Stomach (tissue), 9 donors: ENCODE measurements around the gene ITCH. TPM values are rescaled to one million over a fixed set of nuclear protein-coding genes. Genes with fewer than 3 reads are reported as not detected.
A peak's percentile ranks its signal among the peaks of the same experiment; 100 is the strongest.

Experiments
- DNase-seq, 2 donors: peaks; one replicate each; pipeline versions ENCODE4 v3.0.0 to v3.0.0-alpha.2; 2013 to 2019
- H3K27ac ChIP-seq, 5 donors: fragments of 200-600 bp in 4 of 5; sonication (generic) in 4 of 5; one replicate each; pipeline ENCODE4 v1.5.1; 2013 to 2019; ENCODE audit warnings: mild to moderate bottlenecking in 1 of 5, moderate library complexity in 1 of 5
- H3K27me3 ChIP-seq, 3 donors: fragments of 200-600 bp; sonication (generic); one replicate each; pipeline ENCODE4 v1.5.1; 2017 to 2019; ENCODE audit warnings: mixed run types in 1 of 3
- H3K36me3 ChIP-seq, 4 donors: fragments of 200-600 bp; sonication (generic); 1 replicate in 3 of 4; 2 replicates in 1 of 4; pipeline ENCODE4 v1.5.1; 2016 to 2019
- H3K4me1 ChIP-seq, 4 donors: fragments of 200-600 bp; sonication (generic); one replicate each; pipeline ENCODE4 v1.5.1; 2016 to 2019
- H3K4me3 ChIP-seq, 4 donors: fragments of 200-600 bp; sonication (generic) in 3 of 4; one replicate each; pipeline ENCODE4 v1.5.1; 2016 to 2019; ENCODE audit warnings: mild to moderate bottlenecking in 1 of 4
- H3K9me3 ChIP-seq, 4 donors: fragments of 200-600 bp; sonication (generic); one replicate each; pipeline ENCODE4 v1.5.1; 2016 to 2019
- EP300 ChIP-seq: sonication (generic); formaldehyde crosslinking; IDR thresholded peaks from one replicate; pipeline ENCODE4 v1.6.1; 2017; ENCODE audit warnings: antibody characterized with exemption
- POLR2A ChIP-seq, 4 donors: fragments of 450-650 bp; IDR thresholded peaks; one replicate each; pipeline ENCODE4 v1.6.1; 2016; ENCODE audit warnings: antibody characterized with exemption in 4 of 4, control low read depth in 2 of 4, mild to moderate bottlenecking in 1 of 4, moderate library complexity in 1 of 4
- POLR2AphosphoS5 ChIP-seq, 3 donors: sonication (generic); formaldehyde crosslinking; IDR thresholded peaks; one replicate each; pipeline ENCODE4 v1.6.1; 2016; ENCODE audit warnings: antibody characterized with exemption in 3 of 3
- WGBS, 5 donors: extraction: QIAGEN DNeasy Blood & Tissue Kit in 3 of 5; methylation state at CpG; one replicate each; pipeline versions ENCODE4 v1.1.5 to v1.1.7; 2013 to 2018; 5-methylcytosine and 5-hydroxymethylcytosine counted together
- intact Hi-C: fragments of 100-400 bp; cut with DNase I; formaldehyde crosslinking; loops from one replicate; pipeline ENCODE4 v1.15.1; 2023; ENCODE audit warnings: low total_unique reads
- polyA plus RNA-seq, 3 donors: library from polyadenylated mRNA; stranded (reverse); fragments of 200-250 nt; gene quantifications; one replicate each; pipeline ENCODE4 v1.2.3, GENCODE V29; 2013
- total RNA-seq, 5 donors: library from RNA; depleted of rRNA; stranded (reverse); fragments of >200 nt; gene quantifications; one replicate each; pipeline versions ENCODE4 v1.1.0 to v1.2.3, GENCODE V29; 2014 to 2016
- TF ChIP-seq, protein P1 (sequence below), 7 experiments: fragments of 450-650 bp in 4 of 7; fragments of 200-600 bp in 3 of 7; sonication (generic) in 3 of 7; IDR thresholded peaks; one replicate each; pipeline ENCODE4 v1.5.1; 2016 to 2019; ENCODE audit warnings: antibody characterized with exemption in 7 of 7, control low read depth in 2 of 7, mild to moderate bottlenecking in 1 of 7
- donor health status: healthy with polysubstance abuse.
- donor health status: Bipolar disorder and iron deficiency.
- donor health status: healthy.

Gene ITCH
- total and polyA plus RNA-seq, 8 donors = 7.2 to 138 (median 35.6) TPM

- TF ChIP-seq POLR2AphosphoS5 (IDR thresholded peaks at IDR 0.05) (no peak), EP300 (no peak), POLR2A (IDR thresholded peaks at IDR 0.05) (no peak)
- TF ChIP-seq, protein P1, sequence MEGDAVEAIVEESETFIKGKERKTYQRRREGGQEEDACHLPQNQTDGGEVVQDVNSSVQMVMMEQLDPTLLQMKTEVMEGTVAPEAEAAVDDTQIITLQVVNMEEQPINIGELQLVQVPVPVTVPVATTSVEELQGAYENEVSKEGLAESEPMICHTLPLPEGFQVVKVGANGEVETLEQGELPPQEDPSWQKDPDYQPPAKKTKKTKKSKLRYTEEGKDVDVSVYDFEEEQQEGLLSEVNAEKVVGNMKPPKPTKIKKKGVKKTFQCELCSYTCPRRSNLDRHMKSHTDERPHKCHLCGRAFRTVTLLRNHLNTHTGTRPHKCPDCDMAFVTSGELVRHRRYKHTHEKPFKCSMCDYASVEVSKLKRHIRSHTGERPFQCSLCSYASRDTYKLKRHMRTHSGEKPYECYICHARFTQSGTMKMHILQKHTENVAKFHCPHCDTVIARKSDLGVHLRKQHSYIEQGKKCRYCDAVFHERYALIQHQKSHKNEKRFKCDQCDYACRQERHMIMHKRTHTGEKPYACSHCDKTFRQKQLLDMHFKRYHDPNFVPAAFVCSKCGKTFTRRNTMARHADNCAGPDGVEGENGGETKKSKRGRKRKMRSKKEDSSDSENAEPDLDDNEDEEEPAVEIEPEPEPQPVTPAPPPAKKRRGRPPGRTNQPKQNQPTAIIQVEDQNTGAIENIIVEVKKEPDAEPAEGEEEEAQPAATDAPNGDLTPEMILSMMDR (IDR thresholded peaks at IDR 0.05) = no peak
- Histone ChIP-seq H3K9me3 (no peaks in the 10 kb centered on the region), H3K4me3 (no peak overlapping the region), H3K27me3 (no peaks in the 10 kb centered on the region), H3K36me3 (no peaks in the 10 kb centered on the region), H3K4me1 (peaks cover 0 to 23% (median 14%) of the 10 kb centered on the region in 4 donors), H3K27ac (no peak overlapping the region)
- WGBS, 5 donors = 76 to 90% (median 87%) methylated on average over 9 to 13 of the region's 13 CpGs
- intact Hi-C loops = no loop called here
- no peak for DNase-seq
Measured at GRCh38 chr20:34549929-34550305, 186.8 kb downstream of the ITCH start.

- 87 to 95% (median 88%) methylated on average over 6 of the region's 6 CpGs for WGBS, 5 donors
- Histone ChIP-seq H3K9me3 (no peaks in the 10 kb centered on the region), H3K4me3 (no peak overlapping the region), H3K4me1 (peaks cover 0 to 24% (median 18%) of the 10 kb centered on the region in 4 donors), H3K36me3 (no peaks in the 10 kb centered on the region), H3K27me3 (no peaks in the 10 kb centered on the region), H3K27ac (peak overlapping the region in 1 of 5 donors; percentile 52)
- intact Hi-C loops = no loop called here
- TF ChIP-seq POLR2AphosphoS5 (IDR thresholded peaks at IDR 0.05) (no peak), POLR2A (IDR thresholded peaks at IDR 0.05) (no peak), EP300 (no peak)
- TF ChIP-seq, protein P1 (IDR thresholded peaks at IDR 0.05) = no peak
- no peak for DNase-seq
Measured at GRCh38 chr20:34552569-34552968, 189.5 kb downstream of the ITCH start.

- Histone ChIP-seq H3K36me3 (no peaks in the 10 kb centered on the region), H3K4me3 (no peak overlapping the region), H3K4me1 (peaks cover 0 to 30% (median 23%) of the 10 kb centered on the region in 4 donors), H3K27ac (peak overlapping the region; percentile 16 to 78 (median 48)), H3K27me3 (no peaks in the 10 kb centered on the region), H3K9me3 (no peaks in the 10 kb centered on the region)
- peak; percentile 41 to 77 for DNase-seq
- TF ChIP-seq POLR2AphosphoS5 (IDR thresholded peaks at IDR 0.05) = peak in 1 of 3 donors; percentile 35
- TF ChIP-seq, protein P1 (IDR thresholded peaks at IDR 0.05) = no peak
- intact Hi-C loops = no loop called here
- 17 to 33% (median 23%) methylated on average over 4 of the region's 4 CpGs for WGBS, 5 donors
Measured at GRCh38 chr20:34553366-34553867, 190.3 kb downstream of the ITCH start.

DNA sequence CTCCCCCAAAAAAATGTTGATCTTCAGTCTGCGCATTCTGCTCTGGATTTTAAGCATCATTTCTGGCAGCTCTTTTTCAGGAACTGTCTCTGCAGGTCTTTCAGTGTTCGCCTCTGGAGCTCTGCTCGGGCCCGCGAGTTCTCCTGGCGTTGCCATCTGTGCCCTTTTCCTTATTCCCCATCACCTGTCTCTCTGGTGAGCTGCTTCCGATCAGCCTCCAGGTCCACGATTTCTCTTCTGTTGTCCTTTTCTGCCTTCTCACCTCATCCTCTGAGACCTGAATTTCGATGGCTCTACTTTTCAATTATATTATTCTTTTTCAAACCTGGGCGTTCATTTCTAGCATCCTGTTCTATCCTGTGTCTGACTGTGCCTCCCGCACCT is 194.9 kb downstream of the ITCH start:
- DNase-seq = peak in 1 of 2 donors; percentile 48
- Histone ChIP-seq H3K27me3 (no peaks in the 10 kb centered on the region), H3K36me3 (peaks cover 0 to 3% (median 0%) of the 10 kb centered on the region in 4 donors), H3K9me3 (no peaks in the 10 kb centered on the region), H3K27ac (peak overlapping the region; percentile 74 to 97 (median 95)), H3K4me3 (peak overlapping the region; percentile 60 to 89 (median 76)), H3K4me1 (peaks cover 10 to 35% (median 29%) of the 10 kb centered on the region in 4 donors)
- 21 to 28% (median 25%) methylated on average over 11 of the region's 11 CpGs for WGBS, 5 donors
- TF ChIP-seq EP300 (no peak), POLR2AphosphoS5 (IDR thresholded peaks at IDR 0.05) (no peak), POLR2A (IDR thresholded peaks at IDR 0.05) (no peak)
- TF ChIP-seq, protein P1 (IDR thresholded peaks at IDR 0.05) = no peak
- intact Hi-C loops = no loop called here
